ENCODE measurements around the gene SCRG1. TPM values are rescaled to one million over a fixed set of nuclear protein-coding genes. Genes with fewer than 3 reads are reported as not detected.
A peak's percentile ranks its signal among the peaks of the same experiment; 100 is the strongest.

SCRG1 gene
- total RNA-seq, 3 donors from 2014 or later (not counting 1 experiment from before 2014, with no cell fraction given) = not detected

DNA sequence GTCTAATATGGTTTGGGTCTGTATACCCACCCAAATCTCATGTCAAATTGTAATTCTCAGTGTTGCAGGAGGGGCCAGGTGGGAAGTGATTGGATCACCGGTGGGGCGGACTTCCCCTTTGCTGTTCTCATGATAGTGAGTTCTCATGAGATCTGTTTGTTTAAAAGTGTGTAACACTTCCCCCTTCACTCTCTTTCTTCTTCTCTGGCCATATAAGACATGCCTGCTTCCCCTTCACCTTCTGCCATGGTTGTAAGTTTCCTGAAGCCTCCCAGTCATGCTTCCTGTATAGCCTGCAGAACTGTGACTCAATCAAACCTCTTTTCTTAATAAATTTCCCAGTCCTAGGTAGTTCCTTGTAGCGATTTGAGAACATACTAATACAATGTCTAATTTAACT, 19.7 kb upstream of the SCRG1 start:
- no CpG with 5 or more reads among the region's 3 CpGs for WGBS (ENCODE audit: insufficient coverage)
- Histone ChIP-seq H3K27me3 (ENCODE audit: control insufficient read depth, insufficient read depth, low read length) (no peaks in the 10 kb centered on the region), H3K27ac (ENCODE audit: low read length) (no peak overlapping the region), H3K36me3 (ENCODE audit: control insufficient read depth, insufficient read depth, low read length) (no peaks in the 10 kb centered on the region), H3K9me3 (ENCODE audit: control insufficient read depth, insufficient read depth, low read length) (no peaks in the 10 kb centered on the region), H3K4me1 (ENCODE audit: control insufficient read depth, insufficient read depth, low read length) (peaks cover 5% of the 10 kb centered on the region), H3K4me3 (ENCODE audit: low read length) (no peak overlapping the region)
- TF ChIP-seq, protein P1, sequence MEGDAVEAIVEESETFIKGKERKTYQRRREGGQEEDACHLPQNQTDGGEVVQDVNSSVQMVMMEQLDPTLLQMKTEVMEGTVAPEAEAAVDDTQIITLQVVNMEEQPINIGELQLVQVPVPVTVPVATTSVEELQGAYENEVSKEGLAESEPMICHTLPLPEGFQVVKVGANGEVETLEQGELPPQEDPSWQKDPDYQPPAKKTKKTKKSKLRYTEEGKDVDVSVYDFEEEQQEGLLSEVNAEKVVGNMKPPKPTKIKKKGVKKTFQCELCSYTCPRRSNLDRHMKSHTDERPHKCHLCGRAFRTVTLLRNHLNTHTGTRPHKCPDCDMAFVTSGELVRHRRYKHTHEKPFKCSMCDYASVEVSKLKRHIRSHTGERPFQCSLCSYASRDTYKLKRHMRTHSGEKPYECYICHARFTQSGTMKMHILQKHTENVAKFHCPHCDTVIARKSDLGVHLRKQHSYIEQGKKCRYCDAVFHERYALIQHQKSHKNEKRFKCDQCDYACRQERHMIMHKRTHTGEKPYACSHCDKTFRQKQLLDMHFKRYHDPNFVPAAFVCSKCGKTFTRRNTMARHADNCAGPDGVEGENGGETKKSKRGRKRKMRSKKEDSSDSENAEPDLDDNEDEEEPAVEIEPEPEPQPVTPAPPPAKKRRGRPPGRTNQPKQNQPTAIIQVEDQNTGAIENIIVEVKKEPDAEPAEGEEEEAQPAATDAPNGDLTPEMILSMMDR (IDR thresholded peaks at IDR 0.05) = no peak
- Mint-ChIP-seq H3K36me3 (no peaks in the 10 kb centered on the region), H3K9me3 (no peaks in the 10 kb centered on the region), H3K4me1 (peaks cover 0 to 4% of the 10 kb centered on the region in 2 donors), H3K27me3 (ENCODE audit: low read depth in 2 of 2) (no peaks in the 10 kb centered on the region), H3K4me3 (no peak overlapping the region), H3K27ac (no peak overlapping the region)
- DNase-seq (no peak), ATAC-seq (no peak)
- intact Hi-C loops (cut with micrococcal nuclease) = loop anchor here (5.0 kb wide), 2 partner anchors 391 to 899 kb away; no protein-coding TSS in a partner anchor

DNA sequence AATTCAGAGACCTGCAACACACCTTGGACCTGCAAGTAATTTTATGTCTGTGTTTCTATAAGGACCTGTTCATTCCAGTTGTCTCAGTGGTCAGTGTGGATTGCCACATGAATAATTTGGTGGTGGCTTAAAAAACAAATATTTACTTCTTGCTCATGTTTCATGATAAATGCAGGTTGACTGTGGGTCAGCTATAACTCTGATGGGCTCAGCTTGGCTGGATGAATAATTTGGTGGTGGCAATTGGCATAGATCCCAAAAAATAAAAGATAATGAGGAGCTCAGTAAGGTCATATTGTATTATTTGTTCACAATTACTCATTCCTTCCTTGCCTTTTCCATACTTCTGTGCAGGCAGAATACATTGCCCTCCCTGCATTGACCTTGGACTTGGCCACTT, 18.9 kb upstream of the SCRG1 start:
- no peak overlapping the region for H3K4me3 Mint-ChIP-seq

DNA sequence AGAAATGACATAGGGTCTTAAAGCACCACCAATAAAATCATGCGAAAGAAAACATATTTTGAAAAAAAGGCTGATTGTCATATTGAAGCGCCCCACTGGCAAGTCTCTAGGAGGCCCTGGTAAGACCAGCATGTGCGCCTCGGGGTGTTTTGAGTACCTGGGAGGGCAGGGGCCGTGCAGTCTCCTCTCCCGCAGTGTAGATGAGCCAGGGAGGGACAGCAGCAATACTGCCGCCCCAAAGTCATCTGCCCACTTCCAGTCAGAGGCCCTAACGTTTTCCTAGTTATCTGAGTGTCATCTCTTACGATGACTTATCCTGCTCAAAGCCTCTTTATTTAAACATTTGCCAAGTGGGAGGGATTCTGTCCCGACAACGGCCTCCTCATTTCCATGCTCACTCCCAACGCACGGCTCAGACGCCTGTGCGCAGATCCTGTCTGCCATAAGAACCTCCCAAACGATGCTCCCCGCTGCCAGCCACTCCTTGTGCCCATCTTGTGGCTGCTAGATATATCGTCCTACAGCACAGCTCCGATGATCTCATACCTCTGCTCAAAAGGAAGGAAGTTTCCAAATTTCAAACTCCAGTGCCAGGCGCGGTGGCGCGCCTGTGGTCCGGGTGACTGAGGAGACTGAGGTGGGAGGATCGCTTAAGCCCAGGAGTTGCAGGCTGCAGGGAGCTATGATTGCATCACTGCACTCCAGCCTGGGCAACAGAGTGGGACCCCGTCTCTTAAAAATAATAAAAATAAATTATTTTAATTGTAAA, 17.2 kb upstream of the SCRG1 start:
- peaks cover 5% of the 10 kb centered on the region for H3K4me1 ChIP-seq (ENCODE audit: control insufficient read depth, insufficient read depth, low read length)
- no peaks in the 10 kb centered on the region for H3K27me3 ChIP-seq (ENCODE audit: control insufficient read depth, insufficient read depth, low read length)
- 90% methylated on average over 25 of the region's 26 CpGs for WGBS (ENCODE audit: insufficient coverage)
- peak in 1 of 2 donors; percentile 12 for DNase-seq
- Mint-ChIP-seq H3K9me3 (no peaks in the 10 kb centered on the region), H3K4me3 (peak overlapping the region; percentile 21), H3K36me3 (no peaks in the 10 kb centered on the region), H3K27me3 (ENCODE audit: low read depth in 2 of 2) (no peaks in the 10 kb centered on the region), H3K4me1 (peaks cover 0 to 4% of the 10 kb centered on the region in 2 donors), H3K27ac (no peak overlapping the region)
- ATAC-seq = peak in 1 of 3 donors; percentile 55
- intact Hi-C loops (cut with micrococcal nuclease) = loop anchor here (5.0 kb wide), 2 partner anchors 389 to 901 kb away; no protein-coding TSS in a partner anchor
- H3K4me3 ChIP-seq (ENCODE audit: low read length) = no peak overlapping the region
- H3K27ac ChIP-seq (ENCODE audit: low read length) = peak overlapping the region; percentile 20
- TF ChIP-seq, protein P1 (IDR thresholded peaks at IDR 0.05) = no peak
- no peaks in the 10 kb centered on the region for H3K9me3 ChIP-seq (ENCODE audit: control insufficient read depth, insufficient read depth, low read length)
- H3K36me3 ChIP-seq (ENCODE audit: control insufficient read depth, insufficient read depth, low read length) = no peaks in the 10 kb centered on the region

More for the DNA sequence above, 18.9 kb upstream of the SCRG1 start:
- Histone ChIP-seq H3K27me3 (ENCODE audit: control insufficient read depth, insufficient read depth, low read length) (no peaks in the 10 kb centered on the region), H3K27ac (ENCODE audit: low read length) (no peak overlapping the region), H3K4me3 (ENCODE audit: low read length) (no peak overlapping the region), H3K4me1 (ENCODE audit: control insufficient read depth, insufficient read depth, low read length) (peaks cover 5% of the 10 kb centered on the region), H3K9me3 (ENCODE audit: control insufficient read depth, insufficient read depth, low read length) (no peaks in the 10 kb centered on the region), H3K36me3 (ENCODE audit: control insufficient read depth, insufficient read depth, low read length) (no peaks in the 10 kb centered on the region)
- H3K4me1 Mint-ChIP-seq = peaks cover 0 to 4% of the 10 kb centered on the region in 2 donors
- H3K27ac Mint-ChIP-seq = no peak overlapping the region
- DNase-seq = no peak
- H3K27me3 Mint-ChIP-seq (ENCODE audit: low read depth in 2 of 2) = no peaks in the 10 kb centered on the region
- no peak for ATAC-seq
- TF ChIP-seq, protein P1 (IDR thresholded peaks at IDR 0.05) = no peak
- intact Hi-C loops (cut with micrococcal nuclease) = loop anchor here (1.0 to 5.0 kb wide), 5 partner anchors 99 to 899 kb away; no protein-coding TSS in a partner anchor
- no peaks in the 10 kb centered on the region for H3K9me3 Mint-ChIP-seq
- H3K36me3 Mint-ChIP-seq = no peaks in the 10 kb centered on the region
